Retina (tissue), 1 donor: Measurements from ENCODE around the gene DNAJC11.
"Not testable (repeated sequence)": the region's sequence is repeated elsewhere in the genome, so short reads cannot be mapped to it uniquely, and the experiment has no call there.

ENCODE experiments used
- DNase-seq: peaks from one replicate; pipeline ENCODE4 v3.0.0-alpha.2; 2016

Gene DNAJC11

DNA sequence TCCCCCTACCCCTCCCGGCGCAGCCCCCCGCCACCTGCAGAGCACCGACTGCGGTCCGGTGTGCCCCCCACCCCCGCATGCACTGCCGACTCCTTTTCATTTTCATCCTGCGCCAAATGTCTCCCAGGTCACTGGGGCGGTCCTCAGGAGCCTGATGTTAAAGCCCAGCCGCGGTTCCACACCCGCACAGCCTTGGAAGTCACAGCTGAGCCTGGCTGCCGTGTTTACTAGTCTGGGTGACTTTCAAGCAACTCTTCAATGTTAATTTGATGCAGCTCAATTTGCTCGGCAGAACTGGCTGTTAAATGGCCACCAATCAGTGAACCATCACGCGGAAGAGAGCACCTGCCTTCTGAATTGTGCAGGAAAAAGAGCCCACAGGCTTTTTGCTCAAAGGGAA lies 49.7 kb downstream of the DNAJC11 start:
- DNase-seq, result no peak

- DNase-seq, result no peak
Measured at GRCh38 chr1:6648556-6648955, 53.1 kb downstream of the DNAJC11 start.

DNA sequence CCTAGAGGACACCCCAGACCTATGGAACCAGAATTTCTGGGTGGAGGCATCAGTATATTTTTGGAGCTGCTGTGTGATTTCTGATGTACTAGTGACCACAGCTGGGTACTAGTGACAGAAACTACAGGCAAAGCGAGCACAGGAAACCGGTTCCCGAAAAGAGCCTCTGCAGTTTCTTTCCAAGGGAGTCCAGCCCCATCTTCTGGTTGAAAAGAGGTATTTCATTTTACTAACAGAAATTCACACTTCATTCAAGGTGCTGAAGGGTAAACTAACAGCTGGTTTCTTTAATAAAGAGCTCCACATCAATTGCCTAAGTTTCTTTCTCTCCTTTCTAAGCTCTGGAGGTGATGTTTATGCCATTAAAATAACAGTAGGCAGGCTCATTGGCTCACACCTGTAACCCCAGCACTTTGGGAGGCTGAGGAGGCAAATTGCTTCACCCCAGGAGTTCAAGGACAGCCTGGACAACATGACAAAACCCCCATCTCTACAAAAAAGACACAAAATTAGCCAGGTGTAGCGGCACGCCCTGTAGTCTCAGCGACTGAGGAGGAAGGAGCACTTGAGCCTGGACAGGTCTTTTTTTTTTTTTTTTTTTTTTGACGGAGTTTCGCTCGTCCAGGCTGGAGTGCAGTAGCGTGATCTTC lies 55.0 kb downstream of the DNAJC11 start:
- DNase-seq, result peak; percentile 21

GRCh38 chr1:6645018-6645417 lies 56.6 kb downstream of the DNAJC11 start:
- DNase-seq, result no peak

- not testable (repeated sequence) for DNase-seq
Measured at GRCh38 chr1:6640867-6641266, 60.7 kb downstream of the DNAJC11 start.

- DNase-seq, result no peak
Measured at GRCh38 chr1:6638226-6638625, 63.4 kb downstream of the DNAJC11 start.

- no peak for DNase-seq
Measured at GRCh38 chr1:6637770-6638169, 63.8 kb downstream of the DNAJC11 start.

DNA sequence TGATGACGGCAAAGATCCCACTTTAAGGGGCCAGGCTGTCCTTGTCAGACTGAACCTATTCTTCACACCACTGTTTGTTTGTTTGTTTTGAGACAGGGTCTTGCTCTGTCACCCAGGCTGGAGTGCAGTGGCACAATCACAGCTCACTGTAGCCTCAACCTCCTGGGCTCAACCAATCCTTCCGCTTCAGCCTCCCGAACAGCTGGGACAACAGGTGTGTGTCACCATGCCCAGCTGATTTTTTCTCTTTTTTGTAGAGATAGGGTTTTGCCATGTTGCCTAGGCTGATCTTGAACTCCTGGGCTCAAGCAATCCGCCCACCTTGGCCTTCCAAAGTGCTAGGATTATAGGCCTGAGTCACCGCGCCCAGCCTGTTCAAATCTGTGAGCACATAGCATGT lies 64.8 kb downstream of the DNAJC11 start:
- not testable (repeated sequence) for DNase-seq

DNA sequence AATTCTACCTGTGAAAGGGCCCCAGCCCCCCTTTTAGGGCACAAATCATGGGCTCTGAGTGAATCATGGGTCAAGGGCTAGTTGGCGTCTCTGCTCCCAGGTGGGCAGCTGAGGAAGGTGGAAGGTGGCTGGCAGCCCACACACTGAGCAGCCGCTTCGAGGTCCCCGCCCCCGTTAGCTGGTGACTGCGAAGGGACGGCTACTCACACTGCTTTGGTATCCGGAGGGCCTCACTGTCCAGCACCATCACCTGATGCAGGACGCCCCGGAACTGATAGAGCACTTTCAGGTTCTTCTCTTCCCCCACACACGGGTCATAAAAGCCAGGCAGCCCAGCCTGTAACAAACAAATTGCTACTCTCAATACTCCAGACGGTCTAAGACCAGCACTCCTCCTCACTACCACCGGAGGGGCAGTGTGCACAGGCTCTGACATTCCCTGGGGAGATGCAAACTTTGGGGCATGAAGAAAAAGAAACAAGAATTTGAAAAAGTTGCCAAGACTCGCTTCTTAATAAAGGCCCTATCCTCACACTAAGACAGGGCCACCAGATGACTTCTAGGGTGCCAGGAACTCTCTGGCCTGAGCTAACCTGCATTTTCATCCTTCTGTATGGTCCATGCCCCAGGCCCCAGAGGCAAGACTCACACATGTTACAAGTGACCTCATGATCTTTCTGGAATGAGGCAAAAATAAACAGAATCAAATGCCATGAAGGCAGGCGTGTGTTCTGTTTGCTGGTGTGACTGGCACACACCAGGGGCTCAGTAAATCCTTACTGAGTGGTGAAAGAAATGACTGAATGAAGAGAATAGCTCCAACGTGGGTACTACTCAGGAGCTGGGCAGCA lies 65.5 kb downstream of the DNAJC11 start:
- no peak for DNase-seq

DNA sequence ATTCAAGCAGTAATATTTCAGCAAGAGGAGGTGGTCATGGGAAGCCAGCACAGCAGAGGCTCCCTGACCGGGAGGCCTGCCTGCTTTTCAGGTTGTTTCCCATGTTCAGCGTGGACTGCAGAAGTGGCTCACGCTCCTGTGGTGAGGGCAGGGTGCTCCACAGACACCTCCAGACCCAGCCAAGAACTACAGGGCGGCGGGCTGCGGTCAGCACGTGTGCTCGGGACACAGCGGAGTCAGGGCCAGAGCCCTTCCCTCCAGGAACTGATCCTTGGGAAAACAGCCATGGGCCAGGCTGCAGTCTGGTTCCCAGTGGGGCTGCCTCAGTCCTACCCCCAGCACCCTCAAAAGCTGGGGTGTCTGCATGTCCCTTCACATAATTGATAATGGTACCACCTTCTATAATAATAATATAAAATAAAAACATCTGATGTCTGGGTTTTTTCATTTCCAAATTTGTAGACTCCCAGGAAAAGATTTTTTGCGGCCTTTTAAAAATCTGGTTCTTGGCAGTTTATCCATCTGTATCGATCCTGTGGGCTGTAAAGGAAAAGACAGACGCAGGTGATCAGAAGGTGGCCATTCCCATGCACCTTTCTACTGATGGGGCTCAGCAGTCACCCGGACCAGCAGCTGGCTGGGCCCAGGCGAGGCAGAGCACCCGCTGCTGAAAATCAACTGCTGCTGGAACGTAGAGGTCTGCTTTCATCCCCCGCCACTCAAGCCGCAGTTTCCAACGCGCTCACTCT lies 66.3 kb downstream of the DNAJC11 start:
- DNase-seq, result no peak

- peak; percentile 42 for DNase-seq
Measured at GRCh38 chr1:6634371-6635052, 67.1 kb downstream of the DNAJC11 start.

DNA sequence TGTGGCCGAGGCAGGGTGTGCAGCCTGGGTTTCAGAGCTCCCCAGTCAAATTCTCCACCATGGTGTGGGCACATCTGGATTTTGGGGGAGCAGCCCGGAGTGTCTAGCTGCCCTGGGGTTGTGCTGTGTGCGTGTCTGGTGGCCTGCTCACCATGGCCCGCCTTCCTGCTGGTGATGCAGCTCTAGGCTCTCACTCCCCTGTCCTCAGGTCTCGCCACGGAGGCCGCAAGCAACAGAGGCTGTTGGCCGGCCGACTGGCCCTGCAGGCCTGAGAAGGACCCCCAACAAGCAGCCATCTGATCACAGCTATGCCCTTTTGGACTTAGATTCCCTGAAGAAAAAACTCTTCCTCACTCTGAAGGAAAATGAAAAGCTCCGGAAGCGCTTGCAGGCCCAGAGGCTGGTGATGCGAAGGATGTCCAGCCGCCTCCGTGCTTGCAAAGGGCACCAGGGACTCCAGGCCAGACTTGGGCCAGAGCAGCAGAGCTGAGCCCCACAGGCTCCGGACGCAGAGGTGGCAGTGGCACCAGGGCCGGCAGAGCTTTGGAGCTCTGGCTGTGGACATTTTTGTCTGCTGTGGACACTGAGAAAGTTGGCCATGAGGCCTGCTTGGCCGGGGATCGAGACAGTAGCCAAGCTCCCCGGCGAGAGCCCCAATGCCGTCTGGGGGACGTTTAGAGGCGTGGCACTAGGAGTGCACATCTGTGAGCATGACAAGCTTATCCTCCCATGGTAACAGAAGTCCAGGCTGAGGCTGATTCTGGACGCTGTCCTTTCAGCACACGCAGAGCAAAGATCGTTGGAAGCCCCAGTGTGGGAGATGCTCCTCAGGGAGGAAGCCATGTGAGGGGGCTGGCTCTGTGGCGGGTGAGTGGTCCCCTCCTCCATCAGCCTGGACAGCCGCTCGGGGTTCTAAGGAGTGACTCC lies 68.8 kb downstream of the DNAJC11 start:
- no peak for DNase-seq

- DNase-seq, result no peak
Measured at GRCh38 chr1:6631058-6631457, 70.6 kb downstream of the DNAJC11 start.

DNA sequence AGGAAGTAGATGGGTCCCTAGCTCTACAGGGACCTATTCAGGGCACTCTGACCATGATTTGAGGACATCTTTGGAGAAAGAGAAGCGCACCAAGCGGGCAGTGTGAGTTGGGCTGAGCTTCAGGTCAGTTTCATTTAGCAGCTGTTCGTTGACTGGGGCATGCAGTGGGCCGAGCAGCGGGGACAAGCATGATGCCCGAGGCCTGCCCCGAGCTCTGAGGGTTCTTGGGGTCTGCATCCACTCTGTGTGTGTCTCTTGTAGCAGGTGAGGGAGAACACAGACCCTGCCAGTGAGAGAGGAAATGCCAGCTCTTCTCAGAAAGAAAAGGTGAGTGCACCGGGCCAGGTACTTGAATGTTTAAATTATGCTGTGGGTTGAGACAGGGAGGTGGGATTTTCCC lies 71.6 kb downstream of the DNAJC11 start:
- no peak for DNase-seq

DNA sequence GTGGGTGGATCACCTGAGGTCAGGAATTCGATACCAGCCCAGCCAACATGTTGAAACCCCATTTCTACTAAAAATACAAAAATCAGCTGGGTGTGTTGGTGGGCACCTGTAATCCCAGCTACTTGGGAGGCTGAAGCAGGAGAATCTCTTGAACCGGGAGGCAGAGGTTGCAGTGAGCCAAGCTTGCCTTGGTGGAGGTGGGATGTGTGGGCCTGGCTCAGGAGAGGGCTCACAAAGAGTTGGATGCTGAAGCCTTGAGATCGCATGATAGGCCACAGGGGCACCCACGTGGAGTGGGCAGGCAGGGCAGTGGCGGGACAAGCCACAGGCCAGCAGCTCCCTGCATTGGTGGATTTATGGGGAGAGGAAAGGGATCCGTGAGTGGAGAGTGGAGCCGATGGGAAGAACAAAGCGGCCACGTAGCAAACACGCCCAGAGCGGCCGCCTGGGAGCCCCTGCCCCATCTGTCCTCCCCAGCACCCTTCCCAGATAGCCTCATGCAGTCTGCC lies 72.6 kb downstream of the DNAJC11 start:
- DNase-seq, result no peak

DNA sequence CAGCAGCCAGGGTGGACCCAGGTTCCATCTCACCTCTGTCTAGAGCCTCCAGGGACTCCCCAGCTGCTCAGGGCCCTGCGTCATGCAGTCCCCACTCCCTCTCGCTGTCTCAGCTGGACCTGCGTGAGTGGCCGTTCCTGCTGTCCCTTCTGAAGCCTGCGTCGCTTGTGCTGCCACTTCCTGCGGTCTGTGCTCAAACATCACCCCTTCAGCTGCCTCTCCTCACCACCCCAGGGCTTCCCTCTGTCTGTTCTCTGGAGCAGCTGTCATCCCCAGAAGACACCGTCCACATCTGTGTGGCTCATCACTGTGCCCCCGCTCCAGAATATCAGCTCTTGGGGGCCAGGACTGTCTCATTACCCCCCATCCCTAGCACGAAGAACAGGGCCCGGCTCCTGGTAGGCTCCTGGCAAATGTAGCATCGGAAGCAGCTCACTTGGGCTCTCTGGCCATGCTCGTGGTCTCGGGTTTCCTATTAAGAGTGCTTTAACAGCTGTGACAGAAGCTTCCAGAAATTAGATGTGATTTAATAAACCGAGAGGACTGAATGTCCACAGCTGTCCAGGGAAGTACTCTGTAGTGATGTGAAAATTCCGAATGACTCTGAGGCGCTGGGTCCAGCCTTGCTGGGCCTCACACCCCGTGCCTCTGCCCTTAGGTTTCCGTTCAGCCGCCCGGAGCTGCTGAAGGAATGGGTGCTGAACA lies 73.6 kb downstream of the DNAJC11 start:
- no peak for DNase-seq

DNA sequence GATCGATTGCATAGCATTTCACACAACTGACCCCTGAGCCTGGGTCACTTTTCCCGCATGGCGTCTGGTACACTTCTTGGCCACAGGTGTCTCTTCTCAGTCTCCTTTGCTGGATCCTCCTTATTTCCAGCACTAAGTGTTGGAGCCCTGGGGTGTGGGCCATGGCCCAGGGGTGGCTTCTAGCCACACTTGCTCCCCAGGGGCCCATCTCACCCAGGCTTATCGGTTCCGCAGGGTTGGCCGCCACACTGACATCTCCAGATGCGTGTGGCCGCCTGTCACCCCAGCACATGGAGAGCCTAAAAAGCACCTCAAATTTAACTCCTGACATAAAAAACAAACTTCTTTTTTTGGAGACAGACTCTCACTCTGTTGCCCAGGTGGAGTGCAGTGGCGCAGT lies 74.6 kb downstream of the DNAJC11 start:
- DNase-seq, result no peak

DNA sequence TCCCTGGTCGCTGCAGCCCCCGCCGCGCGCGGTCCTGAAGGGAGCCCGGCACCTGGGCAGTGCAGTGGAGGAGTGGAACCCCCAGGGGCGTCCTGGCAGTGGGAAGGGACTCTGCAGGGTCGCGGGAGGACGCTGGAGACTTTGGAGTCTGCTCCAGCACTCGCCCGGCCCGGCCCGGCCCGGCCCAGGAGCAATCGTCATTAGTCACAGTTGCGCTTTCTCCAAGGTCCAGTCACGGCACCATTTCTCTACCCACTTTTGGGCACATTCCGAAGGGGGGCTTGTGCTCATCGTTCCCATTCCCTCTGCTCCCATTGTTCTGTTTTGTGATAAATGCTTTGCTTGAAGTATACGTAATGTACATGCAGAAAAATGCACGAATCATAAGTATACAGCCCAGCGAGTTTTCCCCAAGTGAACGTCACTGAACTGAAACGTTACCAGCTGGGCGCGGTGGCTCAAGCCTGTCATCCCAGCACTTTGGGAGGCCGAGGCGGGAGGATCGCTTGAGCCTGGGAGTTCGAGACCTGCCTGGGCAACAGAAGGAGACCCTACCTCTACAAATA lies 75.9 kb downstream of the DNAJC11 start:
- peak; percentile 72 for DNase-seq

DNA sequence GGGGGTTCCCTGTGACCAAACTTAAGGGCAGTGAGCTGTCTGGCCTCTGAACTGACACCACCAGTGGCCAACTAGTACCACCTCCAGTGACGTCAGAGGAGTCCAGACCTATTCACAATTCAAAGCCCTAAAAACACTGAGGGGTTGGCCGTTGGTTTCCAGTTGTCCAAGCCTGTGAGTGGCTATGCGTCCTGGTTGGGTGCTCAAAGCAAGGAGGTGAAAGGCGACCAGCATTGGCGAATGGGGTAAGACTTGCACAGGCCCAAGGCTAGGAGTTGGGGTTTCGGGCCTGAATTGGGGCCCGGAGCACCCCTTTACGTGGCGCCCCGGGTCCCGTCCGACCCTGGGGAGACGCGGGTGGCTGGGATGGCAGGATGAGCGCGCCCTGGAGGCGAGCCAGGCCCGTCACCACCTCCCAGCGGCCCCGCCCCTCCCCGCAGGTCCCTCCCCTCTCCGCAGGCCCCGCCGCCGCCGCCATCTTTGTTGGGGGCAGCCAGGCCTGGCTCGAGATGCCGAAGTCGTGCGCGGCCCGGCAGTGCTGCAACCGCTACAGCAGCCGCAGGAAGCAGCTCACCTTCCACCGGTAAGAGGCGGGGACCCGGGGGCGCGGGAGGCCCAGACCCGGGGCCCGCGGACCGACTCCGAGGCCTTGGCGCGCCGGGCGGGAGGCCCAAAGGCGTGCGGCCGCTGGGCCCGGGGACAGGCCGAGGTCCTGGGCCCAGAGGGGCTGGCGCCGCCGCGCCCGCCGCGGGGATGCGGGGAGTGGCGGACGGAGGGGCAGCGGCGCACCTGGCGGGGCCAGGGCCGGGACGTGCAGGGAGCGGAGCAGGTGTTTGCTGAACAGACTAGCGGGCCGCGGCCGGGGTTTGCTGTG lies 76.7 kb downstream of the DNAJC11 start, which contains the start of gene THAP3:
THAP3 (plus strand) TSS at position 159 of the 874 bp plus-strand sequence; CDS start at position 510, 351 bp downstream.
- DNase-seq, result peak; percentile 92
